ENCODE measurements around the gene RNF40.

Gene RNF40

GRCh38 chr16:30775392-30776188, 13.5 kb downstream of the RNF40 start:
- in situ Hi-C loops (cut with MboI; ENCODE audit: low sequenced_read_pairs), result no loop called here
- H3K27me3 ChIP-seq (ENCODE audit: low read depth), result no peaks in the 10 kb centered on the region
- DNase-seq (ENCODE audit: low spot score in 2 of 2), result peak; percentile 86 to 90
- H3K9me3 ChIP-seq, result no peaks in the 10 kb centered on the region
- peak overlapping the region; percentile 83 for H3K4me3 ChIP-seq
- H3K4me1 ChIP-seq, result peaks cover 10% of the 10 kb centered on the region
- H3K36me3 ChIP-seq (replicated peaks), result peaks cover 34% of the 10 kb centered on the region

- Histone ChIP-seq H3K4me1 (peaks cover 10% of the 10 kb centered on the region), H3K9me3 (no peaks in the 10 kb centered on the region), H3K36me3 (replicated peaks) (peaks cover 35% of the 10 kb centered on the region), H3K4me3 (no peak overlapping the region), H3K27me3 (ENCODE audit: low read depth) (no peaks in the 10 kb centered on the region)
- in situ Hi-C loops (cut with MboI; ENCODE audit: low sequenced_read_pairs), result no loop called here
- DNase-seq (ENCODE audit: low spot score in 2 of 2), result no peak
These were observed 15.6 kb downstream of the RNF40 start for GRCh38 chr16:30777591-30778297.

DNA sequence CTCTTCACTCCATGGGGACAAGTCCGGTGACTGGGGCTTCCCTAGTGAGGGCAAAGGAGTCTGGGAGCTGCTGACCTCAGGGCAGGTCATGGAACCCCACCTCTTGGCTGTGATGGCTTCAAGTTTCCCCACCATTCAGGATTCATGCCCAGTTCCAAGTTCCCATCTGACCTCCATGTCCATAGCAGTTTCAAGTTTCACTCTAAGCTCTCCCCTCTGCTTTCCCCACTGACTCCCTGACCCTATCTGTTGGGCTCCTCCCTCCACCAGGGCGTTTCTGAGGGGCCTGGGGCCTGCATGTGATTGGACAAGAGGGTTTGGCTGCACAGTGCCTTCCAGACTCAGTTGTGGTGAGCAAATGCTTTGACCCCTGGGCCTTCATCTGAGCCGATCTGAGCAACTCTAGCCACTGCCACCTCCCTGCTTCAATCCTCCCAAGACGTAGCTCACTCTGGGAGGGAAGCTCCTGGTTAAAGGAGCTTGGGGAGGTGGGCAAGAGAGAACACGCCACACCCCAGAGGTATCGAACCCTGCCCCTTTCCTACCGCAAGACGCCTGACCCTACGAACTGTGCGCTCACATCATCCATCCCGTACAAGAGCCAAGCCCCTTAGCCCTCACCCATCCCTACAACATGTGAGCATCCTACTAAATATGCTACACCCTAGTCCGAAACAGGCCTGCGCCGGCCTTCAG, 16.6 kb downstream of the RNF40 start:
- no peaks in the 10 kb centered on the region for H3K27me3 ChIP-seq (ENCODE audit: low read depth)
- peaks cover 35% of the 10 kb centered on the region for H3K36me3 ChIP-seq (replicated peaks)
- no peak overlapping the region for H3K4me3 ChIP-seq
- in situ Hi-C loops (cut with MboI; ENCODE audit: low sequenced_read_pairs), result no loop called here
- peaks cover 10% of the 10 kb centered on the region for H3K4me1 ChIP-seq
- H3K9me3 ChIP-seq, result no peaks in the 10 kb centered on the region
- DNase-seq (ENCODE audit: low spot score in 2 of 2), result peak in 1 of 2 experiments; percentile 59

DNA sequence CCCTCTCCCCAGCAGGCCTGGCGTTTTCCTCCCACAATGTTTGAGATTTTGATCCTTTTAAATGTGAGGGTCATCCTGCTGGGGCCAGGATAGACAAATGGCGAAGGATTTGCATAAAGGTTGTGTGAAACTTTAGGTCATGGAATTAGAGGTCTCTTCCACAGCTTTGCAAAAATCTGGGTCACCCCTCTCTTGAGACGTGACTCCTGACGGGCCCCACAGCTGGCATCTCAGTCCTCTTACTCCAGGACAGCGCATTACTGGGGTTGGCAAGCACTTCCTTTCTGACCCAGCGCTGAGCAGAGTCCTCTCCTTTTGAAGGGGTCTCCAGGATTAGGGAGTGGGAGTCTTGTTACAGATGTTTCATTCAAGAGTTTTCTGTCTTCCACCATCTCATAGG, 17.5 kb downstream of the RNF40 start:
- Histone ChIP-seq H3K4me1 (peaks cover 10% of the 10 kb centered on the region), H3K9me3 (no peaks in the 10 kb centered on the region), H3K27me3 (ENCODE audit: low read depth) (no peaks in the 10 kb centered on the region), H3K4me3 (no peak overlapping the region), H3K36me3 (replicated peaks) (peaks cover 33% of the 10 kb centered on the region)
- no peak for DNase-seq (ENCODE audit: low spot score in 2 of 2)
- in situ Hi-C loops (cut with MboI; ENCODE audit: low sequenced_read_pairs), result no loop called here

DNA sequence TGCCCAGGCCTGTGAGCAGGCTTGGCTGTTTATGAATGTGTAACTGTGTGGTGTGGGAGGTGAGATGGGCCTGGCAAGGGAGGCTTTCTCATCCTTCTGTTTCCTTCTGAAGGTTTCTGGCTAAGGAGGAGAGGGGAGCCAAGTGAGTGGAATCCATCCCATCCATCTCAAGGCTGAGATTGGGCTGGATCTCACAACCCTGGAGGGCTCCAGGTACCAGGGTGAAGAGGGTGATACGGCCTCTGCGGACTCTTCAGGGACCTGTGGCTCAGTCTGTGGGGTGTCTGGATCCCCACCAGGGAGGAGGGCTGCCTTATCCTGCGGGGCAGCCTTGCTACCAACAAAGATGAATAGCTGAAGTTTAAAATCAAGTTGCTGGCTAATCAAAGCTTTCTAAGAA, 17.9 kb downstream of the RNF40 start:
- Histone ChIP-seq H3K4me1 (peaks cover 9% of the 10 kb centered on the region), H3K36me3 (replicated peaks) (peaks cover 33% of the 10 kb centered on the region), H3K27me3 (ENCODE audit: low read depth) (no peaks in the 10 kb centered on the region), H3K4me3 (no peak overlapping the region), H3K9me3 (no peaks in the 10 kb centered on the region)
- in situ Hi-C loops (cut with MboI; ENCODE audit: low sequenced_read_pairs), result no loop called here
- no peak for DNase-seq (ENCODE audit: low spot score in 2 of 2)

- in situ Hi-C loops (cut with MboI; ENCODE audit: low sequenced_read_pairs), result no loop called here
- H3K4me1 ChIP-seq, result peaks cover 7% of the 10 kb centered on the region
- DNase-seq (ENCODE audit: low spot score in 2 of 2), result no peak
- H3K9me3 ChIP-seq, result no peaks in the 10 kb centered on the region
- peaks cover 33% of the 10 kb centered on the region for H3K36me3 ChIP-seq (replicated peaks)
- no peak overlapping the region for H3K4me3 ChIP-seq
- no peaks in the 10 kb centered on the region for H3K27me3 ChIP-seq (ENCODE audit: low read depth)
These were observed 18.4 kb downstream of the RNF40 start for GRCh38 chr16:30780549-30780948.

GRCh38 chr16:30782486-30783279, 20.6 kb downstream of the RNF40 start:
- no peak for DNase-seq (ENCODE audit: low spot score in 2 of 2)
- Histone ChIP-seq H3K4me1 (peaks cover 8% of the 10 kb centered on the region), H3K27me3 (ENCODE audit: low read depth) (no peaks in the 10 kb centered on the region), H3K4me3 (no peak overlapping the region), H3K36me3 (replicated peaks) (peaks cover 33% of the 10 kb centered on the region), H3K9me3 (no peaks in the 10 kb centered on the region)
- in situ Hi-C loops (cut with MboI; ENCODE audit: low sequenced_read_pairs), result no loop called here

GRCh38 chr16:30783280-30784109, 21.4 kb downstream of the RNF40 start:
- Histone ChIP-seq H3K36me3 (replicated peaks) (peaks cover 33% of the 10 kb centered on the region), H3K4me3 (no peak overlapping the region), H3K9me3 (no peaks in the 10 kb centered on the region), H3K27me3 (ENCODE audit: low read depth) (no peaks in the 10 kb centered on the region), H3K4me1 (peaks cover 10% of the 10 kb centered on the region)
- in situ Hi-C loops (cut with MboI; ENCODE audit: low sequenced_read_pairs), result no loop called here
- no peak for DNase-seq (ENCODE audit: low spot score in 2 of 2)

DNA sequence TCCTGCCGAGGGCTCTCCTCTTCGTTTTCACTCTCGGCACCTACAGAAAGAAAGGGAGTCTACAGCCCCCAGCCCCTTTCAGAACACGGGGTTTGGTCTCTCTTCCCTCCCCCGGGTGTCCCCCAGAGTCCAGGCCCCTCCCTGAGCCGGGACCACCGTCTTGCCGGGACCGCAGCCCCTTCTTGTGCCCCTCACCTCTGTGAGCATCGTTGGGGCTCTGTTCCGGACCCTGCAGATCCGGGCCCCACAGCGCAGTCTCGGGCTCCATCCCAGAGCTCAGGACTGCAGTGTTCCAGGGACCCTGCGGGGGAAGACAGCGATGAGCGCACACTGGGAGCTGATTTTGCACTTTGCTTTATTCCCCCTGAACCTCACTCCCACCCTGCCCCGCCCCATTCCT, 22.1 kb downstream of the RNF40 start:
- in situ Hi-C loops (cut with MboI; ENCODE audit: low sequenced_read_pairs), result no loop called here
- no peak for DNase-seq (ENCODE audit: low spot score in 2 of 2)
- H3K27me3 ChIP-seq (ENCODE audit: low read depth), result no peaks in the 10 kb centered on the region
- no peak overlapping the region for H3K4me3 ChIP-seq
- peaks cover 10% of the 10 kb centered on the region for H3K4me1 ChIP-seq
- peaks cover 33% of the 10 kb centered on the region for H3K36me3 ChIP-seq (replicated peaks)
- H3K9me3 ChIP-seq, result no peaks in the 10 kb centered on the region

GRCh38 chr16:30785126-30786106, 23.3 kb downstream of the RNF40 start:
- Histone ChIP-seq H3K4me1 (peaks cover 10% of the 10 kb centered on the region), H3K27me3 (ENCODE audit: low read depth) (no peaks in the 10 kb centered on the region), H3K9me3 (no peaks in the 10 kb centered on the region), H3K36me3 (replicated peaks) (peaks cover 32% of the 10 kb centered on the region), H3K4me3 (peak overlapping the region; percentile 92)
- DNase-seq (ENCODE audit: low spot score in 2 of 2), result no peak
- in situ Hi-C loops (cut with MboI; ENCODE audit: low sequenced_read_pairs), result no loop called here

DNA sequence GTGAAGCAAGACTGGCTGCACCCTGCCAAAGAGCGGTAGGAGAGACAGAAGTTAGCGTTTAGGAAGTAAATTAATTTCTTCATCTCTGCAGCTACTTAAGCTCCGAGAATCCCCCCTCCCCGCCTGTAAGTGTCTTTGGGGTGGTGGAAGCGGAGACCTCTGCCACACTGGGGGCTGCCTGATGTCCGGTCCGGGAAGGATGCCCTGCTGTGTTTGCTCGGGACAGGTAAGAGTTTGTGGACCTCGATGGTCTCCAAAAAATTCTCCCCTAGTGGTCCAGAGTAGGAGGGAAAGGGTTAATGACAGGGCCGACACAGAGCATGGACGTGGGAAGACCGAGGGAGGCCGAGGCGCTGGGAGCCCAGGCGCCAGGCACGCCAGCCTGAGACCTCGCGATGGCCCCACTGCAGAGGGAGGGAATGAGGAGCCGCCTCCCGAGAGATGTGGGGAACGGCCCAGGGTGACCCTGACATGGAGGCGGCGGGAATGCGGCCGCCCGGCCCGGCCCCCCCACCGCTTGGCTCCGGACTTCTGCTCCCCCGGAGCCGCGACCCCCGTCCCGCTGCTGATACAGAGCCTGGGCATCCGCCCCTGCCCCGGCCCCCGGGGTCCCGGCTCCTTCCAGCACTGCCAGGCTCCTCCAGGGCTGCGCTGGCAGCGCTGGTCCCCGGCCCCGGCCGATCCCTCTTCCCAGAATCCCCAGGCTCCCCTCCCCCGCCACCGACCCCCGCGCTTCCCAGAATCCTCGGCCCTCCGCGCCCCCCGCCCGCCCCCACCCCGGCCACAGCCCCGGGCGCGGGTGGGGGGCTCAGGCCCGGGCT, 24.2 kb downstream of the RNF40 start:
- DNase-seq (ENCODE audit: low spot score in 2 of 2), result peak; percentile 28 to 69
- Histone ChIP-seq H3K9me3 (no peaks in the 10 kb centered on the region), H3K36me3 (replicated peaks) (peaks cover 24% of the 10 kb centered on the region), H3K4me1 (peaks cover 10% of the 10 kb centered on the region), H3K4me3 (peak overlapping the region; percentile 92), H3K27me3 (ENCODE audit: low read depth) (no peaks in the 10 kb centered on the region)
- in situ Hi-C loops (cut with MboI; ENCODE audit: low sequenced_read_pairs), result no loop called here

Measured in HAP-1 (cell line).